Testis (tissue), 2 donors: ENCODE data around the gene FOXJ3.

Experiments
- CTCF ChIP-seq, 3 experiments: fragments of 450-650 bp in 2 of 3; fragments of 200-600 bp in 1 of 3; sonication (generic) in 1 of 3; IDR thresholded peaks; one replicate each; pipeline ENCODE4 v1.5.1; 2016 to 2019; ENCODE audit warnings: antibody characterized with exemption in 3 of 3, mild to moderate bottlenecking in 2 of 3, moderate library complexity in 1 of 3
- POLR2A ChIP-seq: fragments of 450-650 bp; IDR thresholded peaks from one replicate; pipeline ENCODE4 v1.6.1; 2017; ENCODE audit warnings: antibody characterized with exemption, mild to moderate bottlenecking, moderate library complexity

GRCh38 chr1:42165511-42166210 lies 169.4 kb downstream of the FOXJ3 start:
- no peak for TF ChIP-seq CTCF (IDR thresholded peaks at IDR 0.05)
- no peak for TF ChIP-seq POLR2A
